UCSD-AML1 (cell line): ENCODE measurements around the gene LIPC.

Source experiments
- DNase-seq: peaks from one replicate; lab custom pipeline; 2025; ENCODE audit not compliant: unreplicated experiment; lab: John Stamatoyannopoulos, UW

Gene LIPC

DNA sequence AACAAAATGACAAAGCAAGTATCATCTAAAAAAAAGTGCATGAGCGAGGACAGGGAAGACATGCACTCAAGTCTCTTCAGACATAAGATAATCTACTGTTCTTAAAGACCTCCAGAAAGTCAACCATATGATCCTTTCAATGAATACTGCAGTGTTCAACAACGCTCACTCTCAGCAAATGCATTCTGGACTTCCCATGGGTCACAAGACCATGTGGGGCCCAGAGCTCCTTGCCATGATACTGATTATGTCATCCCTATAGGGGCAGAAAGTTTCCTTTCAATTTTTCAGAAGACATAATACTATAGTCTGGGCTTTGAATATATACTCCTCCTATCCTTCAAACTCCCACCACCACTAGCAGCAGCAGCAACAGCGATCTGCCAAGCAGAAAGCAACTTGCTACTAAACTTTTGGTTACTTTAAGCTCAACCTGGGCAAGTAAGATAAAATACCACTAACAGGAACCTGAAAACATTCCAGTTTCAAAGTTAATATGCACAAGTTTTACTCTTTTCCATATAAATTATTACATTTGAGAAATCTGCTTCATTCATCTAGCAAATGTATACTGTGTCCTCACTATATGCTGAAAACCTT is 174.2 kb downstream of the LIPC start:
- DNase-seq, result no peak

DNA sequence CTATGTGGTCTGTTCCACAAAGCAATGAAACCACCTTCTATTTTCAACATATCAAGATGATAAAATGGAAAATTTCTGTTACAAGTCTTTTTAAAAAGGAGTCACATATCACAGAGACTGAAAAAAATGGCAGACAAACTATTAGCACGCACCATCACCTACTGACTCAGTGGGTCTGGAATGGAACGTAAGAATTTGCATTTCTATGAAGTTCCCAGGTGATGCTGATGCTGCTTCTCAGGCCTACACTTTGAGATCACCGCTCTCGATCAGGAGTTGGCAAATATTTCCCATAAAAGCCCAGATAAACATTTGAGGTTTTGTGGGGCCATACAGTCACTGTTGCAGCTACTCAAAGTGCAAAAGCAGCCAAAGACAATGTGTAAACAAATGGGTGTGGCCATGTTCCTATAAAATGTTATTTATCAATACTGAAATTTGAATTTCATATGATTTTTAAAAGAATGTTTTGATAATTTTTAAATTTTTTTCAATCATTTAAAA is 174.8 kb downstream of the LIPC start:
- DNase-seq, result no peak

DNA sequence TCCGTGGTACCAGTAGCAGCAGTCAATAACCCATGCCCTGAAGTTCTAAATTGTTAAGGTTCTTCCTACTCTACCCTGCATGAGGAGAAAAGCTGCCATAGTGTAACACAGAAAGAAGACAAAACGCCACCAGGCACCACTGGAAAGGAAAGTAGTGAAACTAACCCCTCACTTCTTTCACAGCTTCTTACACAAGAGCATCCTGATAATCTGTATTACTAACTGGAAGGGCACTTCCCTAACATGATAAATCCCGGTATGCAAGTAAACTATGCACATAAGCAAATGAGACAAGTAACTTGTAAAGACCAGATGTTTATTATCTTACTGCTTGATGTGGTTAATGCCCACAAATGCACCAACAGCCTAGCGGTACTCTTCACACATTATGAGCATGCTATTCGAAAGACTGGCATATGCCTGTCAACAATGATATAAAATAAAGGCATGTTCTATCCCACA is 176.4 kb downstream of the LIPC start:
- no peak for DNase-seq

DNA sequence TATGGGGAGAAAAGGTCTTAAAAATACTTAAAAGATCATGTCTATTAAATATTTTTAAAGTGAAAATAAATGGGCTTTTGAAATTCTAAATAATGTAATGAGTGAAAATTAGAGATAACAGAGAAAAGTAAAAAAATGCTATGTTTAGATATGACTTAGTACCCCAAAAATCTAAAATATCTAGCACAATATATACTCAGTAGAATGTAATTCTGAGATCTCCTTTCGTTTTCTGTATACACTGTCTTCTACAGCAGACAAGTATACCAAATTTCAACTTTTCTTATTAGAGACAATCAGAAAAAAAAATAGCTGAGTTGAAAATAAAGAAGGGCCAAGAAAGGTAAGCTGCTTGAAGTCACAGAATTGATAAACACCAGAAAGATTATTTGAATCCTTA is 176.9 kb downstream of the LIPC start:
- no peak for DNase-seq

DNA sequence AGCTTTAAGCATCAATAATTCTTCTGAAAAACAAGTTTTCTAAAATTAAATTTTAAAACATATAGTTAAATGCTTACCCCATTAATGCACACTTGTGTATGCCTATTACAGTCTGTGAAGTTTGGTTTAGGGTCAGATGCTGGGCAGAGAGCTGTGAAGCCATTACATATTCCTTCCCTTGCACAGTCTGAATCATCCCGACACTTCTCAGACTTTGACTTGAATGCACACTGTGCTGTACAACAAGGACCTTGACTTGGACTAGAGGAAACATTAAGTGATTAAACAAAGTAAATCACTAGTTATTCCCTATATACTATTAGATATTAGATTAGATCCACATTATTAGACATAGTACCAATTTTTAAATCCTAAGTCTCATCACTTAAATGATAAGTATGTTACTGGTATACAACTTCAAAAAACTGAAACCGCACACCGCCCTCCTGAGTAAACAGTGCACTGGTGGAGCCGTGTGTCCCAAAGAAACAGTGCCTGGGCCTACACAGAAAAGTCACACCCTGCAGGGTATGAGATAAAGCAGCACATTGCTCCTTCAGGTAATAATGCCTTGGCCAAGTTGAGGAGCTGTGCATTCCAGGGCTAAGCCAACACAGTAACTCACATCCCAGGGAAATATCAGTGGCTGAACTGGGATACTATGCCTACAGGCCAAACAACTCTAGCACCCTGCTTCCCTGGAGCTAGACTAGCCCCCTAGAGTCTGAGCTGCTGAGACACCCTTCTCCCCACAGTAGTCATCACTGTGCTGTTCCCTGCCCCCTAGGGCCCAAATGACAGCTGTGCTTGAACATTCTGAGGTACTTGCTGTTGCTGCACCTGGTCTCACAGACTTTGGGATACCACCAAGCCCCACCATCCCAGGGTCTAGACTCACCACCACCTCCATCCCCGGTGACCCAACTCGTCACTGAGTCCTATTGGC is 180.2 kb downstream of the LIPC start:
- no peak for DNase-seq

DNA sequence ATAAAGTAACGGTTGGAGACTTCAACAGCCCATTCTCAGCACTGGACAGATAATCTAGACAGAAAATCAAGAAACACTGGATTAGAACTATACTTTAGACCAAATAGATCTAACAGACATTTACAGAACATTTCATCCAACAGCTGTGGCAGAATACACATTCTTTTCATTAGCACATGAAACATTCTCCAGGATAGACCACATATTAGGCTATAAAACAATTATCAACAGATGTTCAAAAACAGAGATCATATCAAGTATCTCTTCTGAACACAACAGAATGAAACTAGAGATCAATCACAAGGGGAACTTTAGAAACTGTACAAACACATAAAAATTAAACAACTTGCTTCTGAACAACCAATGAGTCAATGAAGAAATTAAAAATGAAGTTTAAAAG is 184.4 kb downstream of the LIPC start:
- no peak for DNase-seq
